GM12878 (cell line): ENCODE data around the gene ITGA7. TPM values are rescaled to one million over a fixed set of nuclear protein-coding genes. Genes with fewer than 3 reads are reported as not detected.
A peak's percentile ranks its signal among the peaks of the same experiment; 100 is the strongest.

Source experiments
- ATAC-seq: fragments of 200-7000 bp; cut with Tn5 transposase; 3 replicates; pipeline ENCODE4 v1.9.1; 2020; ENCODE audit warnings: mild to moderate bottlenecking, moderate library complexity
- BruUV-seq: library from RNA; stranded (reverse); fragments of 400-500 nt; replicated peaks from 2 replicates; lab custom pipeline; 2021; lab: Mats Ljungman, UMichigan
- CTCF ChIA-PET: fragments of 300-600 bp; sonication (Branson Sonifier 250); formaldehyde crosslinking; extraction: SDS; loops from one replicate; lab custom pipeline; 2021; ENCODE audit warnings: inconsistent platforms; lab: Yijun Ruan, JAX
- POLR2A ChIA-PET: fragments of 350-600 bp; formaldehyde crosslinking; extraction: SDS; loops from one replicate; lab custom pipeline; 2021; ENCODE audit warnings: inconsistent platforms; lab: Charles Lee
- RAD21 ChIA-PET: fragments of 300-600 bp; sonication (Branson Sonifier 250); formaldehyde crosslinking; loops from one replicate; lab custom pipeline; 2023; ENCODE audit warnings: antibody characterized with exemption; ENCODE audit not compliant: unreplicated experiment; lab: Charles Lee
- SMC1A ChIA-PET: fragments of 300-600 bp; sonication (Branson Sonifier 250); formaldehyde crosslinking; loops from one replicate; lab custom pipeline; 2023; ENCODE audit not compliant: unreplicated experiment, uncharacterized antibody; lab: Charles Lee
- DNase-seq: peaks from one replicate; pipeline ENCODE4 v3.0.0-alpha.2; 2011; ENCODE audit warnings: low read depth, low spot score
- FAIRE-seq: peaks from 3 replicates; lab custom pipeline; 2011; peaks lifted over from hg19 to GRCh38; lab: Jason Lieb, UNC
- H2AFZ ChIP-seq: 2 replicates; pipeline ENCODE4 v1.6.0; 2011; ENCODE audit warnings: low read depth, low read length, control low read depth; ENCODE audit not compliant: control insufficient read depth
- H3K27ac ChIP-seq: 2 replicates; pipeline ENCODE4 v1.5.1; 2011; ENCODE audit warnings: control low read depth; ENCODE audit not compliant: control insufficient read depth, insufficient read depth
- H3K27me3 ChIP-seq, 2 experiments: replicated peaks in 1 of 2; 2 replicates each; pipeline versions ENCODE4 v1.6.0 to v1.6.1; 2011; ENCODE audit warnings: low read length in 1 of 2; ENCODE audit not compliant: control insufficient read depth in 2 of 2, insufficient read depth in 2 of 2
- H3K36me3 ChIP-seq, 2 experiments: 2 replicates each; pipeline ENCODE4 v1.5.1; 2011; ENCODE audit warnings: low read length in 1 of 2; ENCODE audit not compliant: control insufficient read depth in 2 of 2, insufficient read depth in 2 of 2
- H3K4me1 ChIP-seq: 2 replicates; pipeline ENCODE4 v1.6.1; 2011; ENCODE audit warnings: mild to moderate bottlenecking, low read length, moderate library complexity, mixed read lengths; ENCODE audit not compliant: control insufficient read depth, insufficient read depth
- H3K4me2 ChIP-seq: 2 replicates; pipeline ENCODE4 v1.6.0; 2011; ENCODE audit warnings: control low read depth; ENCODE audit not compliant: control insufficient read depth, insufficient read depth
- H3K4me3 ChIP-seq: fragments of 200-600 bp; sonication (generic); 2 replicates; pipeline ENCODE4 v1.5.1; 2016
- H3K79me2 ChIP-seq: 2 replicates; pipeline ENCODE4 v1.6.0; 2011; ENCODE audit warnings: low read length; ENCODE audit not compliant: control insufficient read depth, insufficient read depth
- H3K9ac ChIP-seq: 2 replicates; pipeline ENCODE4 v1.8.0; 2011; ENCODE audit warnings: low read length, control low read depth, mixed read lengths; ENCODE audit not compliant: control insufficient read depth, insufficient read depth
- H3K9me3 ChIP-seq: replicated peaks from 3 replicates; pipeline ENCODE4 v1.5.1; 2011; ENCODE audit warnings: mild to moderate bottlenecking, low read length; ENCODE audit not compliant: control insufficient read depth, insufficient read depth
- H4K20me1 ChIP-seq: 2 replicates; pipeline ENCODE4 v1.6.0; 2011; ENCODE audit not compliant: control insufficient read depth, insufficient read depth
- KLF5 ChIP-seq: fragments of 450-650 bp; IDR thresholded peaks from 2 replicates; pipeline ENCODE4 v1.6.1; 2014; ENCODE audit warnings: mild to moderate bottlenecking; ENCODE audit not compliant: partially characterized antibody
- LARP7 ChIP-seq: fragments of 450-650 bp; IDR thresholded peaks from 2 replicates; pipeline ENCODE4 v1.6.1; 2017; ENCODE audit warnings: mild to moderate bottlenecking
- WGBS: methylation state at CpG from one replicate; pipeline ENCODE4 v1.1.6; 2016; ENCODE audit warnings: low lambda C conversion rate; ENCODE audit not compliant: insufficient replicate concordance, insufficient coverage; ENCODE audit errors: missing lambda C conversion rate; 5-methylcytosine and 5-hydroxymethylcytosine counted together
- in situ Hi-C: fragments of 300-500 bp; cut with MboI; formaldehyde crosslinking; loops from 9 replicates; pipeline ENCODE4 v1.14.3; 2018; ENCODE audit warnings: mixed read lengths
- intact Hi-C: fragments of 100-400 bp; cut with micrococcal nuclease; formaldehyde crosslinking; loops from one replicate; pipeline ENCODE4 v1.14.2; 2022; ENCODE audit not compliant: unreplicated experiment
- polyA plus RNA-seq, 11 experiments: library from polyadenylated mRNA; depleted of rRNA in 4 of 11; unstranded in 6 of 11; stranded (reverse) in 5 of 11; fragments of >200 nt; fragmentation: Nextera tagmentation in 4 of 11; fragmentation: Illumina TruSeq in 1 of 11; extraction: Ambion mirVana in 4 of 11; extraction: Trizol in 1 of 11; gene quantifications; 1 replicate in 1 of 11; 2 replicates in 10 of 11; pipeline versions ENCODE4 v1.2.1 to v1.2.3, GENCODE V29; 2011 to 2016; ENCODE audit warnings: inconsistent platforms in 2 of 11, missing spikeins in 2 of 11, low read depth in 1 of 11
- small RNA-seq: library from RNA; depleted of rRNA; stranded (forward); fragments of <200 nt; gene quantifications from one replicate; pipeline ENCODE3, GENCODE V24; 2014
- total RNA-seq, 4 experiments: library from RNA; depleted of rRNA in 3 of 4; stranded (reverse); fragments of >200 nt in 3 of 4; fragmentation: Illumina TruSeq in 1 of 4; extraction: Trizol in 1 of 4; gene quantifications; 2 replicates each; pipeline versions ENCODE4 v1.2.1 to v1.2.3, GENCODE V29; 2013 to 2021

ITGA7 gene
- total and polyA plus RNA-seq, 10 of the 15 experiments (the other 5 are each of a cell fraction or from before 2014, with no cell fraction given), result 0.18 to 5.1 (median 1.5) TPM

- Histone ChIP-seq H3K9me3 (no peaks in the 10 kb centered on the region), H3K27ac (no peak overlapping the region), H3K27me3 (no peaks in the 10 kb centered on the region; a peak in 1 of 4 replicates), H3K36me3 (no peaks in the 10 kb centered on the region), H2AFZ (no peak overlapping the region), H4K20me1 (no peaks in the 10 kb centered on the region)
- WGBS, result 38% methylated on average over 6 of the region's 6 CpGs
- CTCF ChIA-PET, result interaction anchor here (0.6 to 3.4 kb wide), 4 partner anchors 8 to 20 kb away, joined by 3 to 21 read pairs (median 6); no protein-coding TSS in a partner anchor
- POLR2A ChIA-PET, result no interaction called here
- TF ChIP-seq LARP7 (no peak), KLF5 (no peak)
- TF ChIP-seq, all 136 proteins: peak for 0
- H3K4me3 ChIP-seq, result no peak overlapping the region
- H3K4me2 ChIP-seq, result no peak overlapping the region
- H3K9ac ChIP-seq, result no peak overlapping the region
- no peaks in the 10 kb centered on the region for H3K4me1 ChIP-seq
- ChIA-PET SMC1A (interaction anchor here (0.7 to 1.5 kb wide), 2 partner anchors 8 to 23 kb away, joined by 3 read pairs; no protein-coding TSS in a partner anchor), RAD21 (no interaction called here)
- FAIRE-seq (no peak), DNase-seq (no peak), ATAC-seq (peak; percentile 66)
- intact Hi-C loops, result no loop called here
- in situ Hi-C loops, result no loop called here
- no TSS peak for BruUV-seq
- H3K79me2 ChIP-seq, result no peaks in the 10 kb centered on the region
These were observed 71.5 kb downstream of the ITGA7 start for GRCh38 chr12:55636116-55636655.

Small RNAs within 50 kb of the gene (small RNA-seq; reads per million reads assigned to genes)
- gene AC009779.1 (not detected), gene AC009779.5 (not detected), gene RF00017 (not detected)

Other genes starting within 250 kb of the ITGA7 start
Only the 7 nearest of the 15 such genes appear.
- not detected in 2 replicates for gene OR10P1, start 71.0 kb downstream of the ITGA7 start, total RNA-seq (2014; rRNA removed)
- gene OR10P1, start 71.0 kb downstream of the ITGA7 start, total RNA-seq (2014; rRNA removed; fragmentation: Illumina TruSeq; extraction: Trizol), result not detected in 2 replicates
- gene OR10P1, start 71.0 kb downstream of the ITGA7 start, total RNA-seq (2021), result not detected in 2 replicates
- not detected in 2 replicates for gene OR10P1, start 71.0 kb downstream of the ITGA7 start, polyA plus RNA-seq (2011; rRNA removed)
- gene OR10P1, start 71.0 kb downstream of the ITGA7 start, polyA plus RNA-seq (2014; fragmentation: Illumina TruSeq; extraction: Trizol), result not detected in 2 replicates
- not detected for gene OR10P1, start 71.0 kb downstream of the ITGA7 start, polyA plus RNA-seq (2014; fragmentation: Nextera tagmentation; extraction: Ambion mirVana)
- gene OR10P1, start 71.0 kb downstream of the ITGA7 start, polyA plus RNA-seq (2014; rRNA removed), result not detected in 2 replicates
- gene OR10P1, start 71.0 kb downstream of the ITGA7 start, polyA plus RNA-seq (2016; fragmentation: Nextera tagmentation; extraction: Ambion mirVana), result not detected
- gene BLOC1S1, start 8.1 kb upstream of the ITGA7 start, total RNA-seq (2014; rRNA removed), result 134 and 144 TPM in 2 replicates
- gene BLOC1S1, start 8.1 kb upstream of the ITGA7 start, total RNA-seq (2014; rRNA removed; fragmentation: Illumina TruSeq; extraction: Trizol), result 126 and 128 TPM in 2 replicates
- 131 and 141 TPM in 2 replicates for gene BLOC1S1, start 8.1 kb upstream of the ITGA7 start, total RNA-seq (2021)
- gene BLOC1S1, start 8.1 kb upstream of the ITGA7 start, polyA plus RNA-seq (2011; rRNA removed), result 102 and 156 TPM in 2 replicates
- gene BLOC1S1, start 8.1 kb upstream of the ITGA7 start, polyA plus RNA-seq (2014; fragmentation: Illumina TruSeq; extraction: Trizol), result 86.6 and 141 TPM in 2 replicates
- gene BLOC1S1, start 8.1 kb upstream of the ITGA7 start, polyA plus RNA-seq (2014; fragmentation: Nextera tagmentation; extraction: Ambion mirVana), result 100 to 1,000 TPM; 264 to 285 TPM
- gene BLOC1S1, start 8.1 kb upstream of the ITGA7 start, polyA plus RNA-seq (2014; rRNA removed), result 176 and 185 TPM in 2 replicates
- 100 to 1,000 TPM; 218 to 228 TPM for gene BLOC1S1, start 8.1 kb upstream of the ITGA7 start, polyA plus RNA-seq (2016; fragmentation: Nextera tagmentation; extraction: Ambion mirVana)
- gene RDH5, start 12.5 kb upstream of the ITGA7 start, total RNA-seq (2014; rRNA removed), result 6.4 and 8.2 TPM in 2 replicates
- 5.7 and 6.7 TPM in 2 replicates for gene RDH5, start 12.5 kb upstream of the ITGA7 start, total RNA-seq (2014; rRNA removed; fragmentation: Illumina TruSeq; extraction: Trizol)
- 5.8 and 8.4 TPM in 2 replicates for gene RDH5, start 12.5 kb upstream of the ITGA7 start, total RNA-seq (2021)
- 7.0 and 7.8 TPM in 2 replicates for gene RDH5, start 12.5 kb upstream of the ITGA7 start, polyA plus RNA-seq (2011; rRNA removed)
- 5.5 and 7.6 TPM in 2 replicates for gene RDH5, start 12.5 kb upstream of the ITGA7 start, polyA plus RNA-seq (2014; fragmentation: Illumina TruSeq; extraction: Trizol)
- gene RDH5, start 12.5 kb upstream of the ITGA7 start, polyA plus RNA-seq (2014; fragmentation: Nextera tagmentation; extraction: Ambion mirVana), result 1 to 10 TPM; 2.6 to 3.1 TPM
- 11.6 and 11.9 TPM in 2 replicates for gene RDH5, start 12.5 kb upstream of the ITGA7 start, polyA plus RNA-seq (2014; rRNA removed)
- 1 to 10 TPM; 5.8 to 7.1 TPM for gene RDH5, start 12.5 kb upstream of the ITGA7 start, polyA plus RNA-seq (2016; fragmentation: Nextera tagmentation; extraction: Ambion mirVana)
- 147 and 163 TPM in 2 replicates for gene CD63, start 21.1 kb upstream of the ITGA7 start, total RNA-seq (2014; rRNA removed)
- 165 and 171 TPM in 2 replicates for gene CD63, start 21.1 kb upstream of the ITGA7 start, total RNA-seq (2014; rRNA removed; fragmentation: Illumina TruSeq; extraction: Trizol)
- gene CD63, start 21.1 kb upstream of the ITGA7 start, total RNA-seq (2021), result 171 and 173 TPM in 2 replicates
- 157 and 182 TPM in 2 replicates for gene CD63, start 21.1 kb upstream of the ITGA7 start, polyA plus RNA-seq (2011; rRNA removed)
- gene CD63, start 21.1 kb upstream of the ITGA7 start, polyA plus RNA-seq (2014; fragmentation: Illumina TruSeq; extraction: Trizol), result 142 and 156 TPM in 2 replicates
- 100 to 1,000 TPM; 194 to 220 TPM for gene CD63, start 21.1 kb upstream of the ITGA7 start, polyA plus RNA-seq (2014; fragmentation: Nextera tagmentation; extraction: Ambion mirVana)
- gene CD63, start 21.1 kb upstream of the ITGA7 start, polyA plus RNA-seq (2014; rRNA removed), result 166 and 193 TPM in 2 replicates
- gene CD63, start 21.1 kb upstream of the ITGA7 start, polyA plus RNA-seq (2016; fragmentation: Nextera tagmentation; extraction: Ambion mirVana), result 100 to 1,000 TPM; 200 to 209 TPM
- gene GDF11, start 35.2 kb upstream of the ITGA7 start, total RNA-seq (2014; rRNA removed), result 3.1 and 5.2 TPM in 2 replicates
- 3.4 and 3.9 TPM in 2 replicates for gene GDF11, start 35.2 kb upstream of the ITGA7 start, total RNA-seq (2014; rRNA removed; fragmentation: Illumina TruSeq; extraction: Trizol)
- 15.2 and 15.4 TPM in 2 replicates for gene GDF11, start 35.2 kb upstream of the ITGA7 start, total RNA-seq (2021)
- gene GDF11, start 35.2 kb upstream of the ITGA7 start, polyA plus RNA-seq (2011; rRNA removed), result 3.7 and 5.8 TPM in 2 replicates
- 5.7 and 6.7 TPM in 2 replicates for gene GDF11, start 35.2 kb upstream of the ITGA7 start, polyA plus RNA-seq (2014; fragmentation: Illumina TruSeq; extraction: Trizol)
- gene GDF11, start 35.2 kb upstream of the ITGA7 start, polyA plus RNA-seq (2014; fragmentation: Nextera tagmentation; extraction: Ambion mirVana), result 1 to 10 TPM; 1.5 to 1.6 TPM
- 9.9 and 13.0 TPM in 2 replicates for gene GDF11, start 35.2 kb upstream of the ITGA7 start, polyA plus RNA-seq (2014; rRNA removed)
- gene GDF11, start 35.2 kb upstream of the ITGA7 start, polyA plus RNA-seq (2016; fragmentation: Nextera tagmentation; extraction: Ambion mirVana), result under 1 TPM; 0.83 to 0.87 TPM
- 79.9 and 105 TPM in 2 replicates for gene SARNP, start 109.8 kb upstream of the ITGA7 start, total RNA-seq (2014; rRNA removed)
- gene SARNP, start 109.8 kb upstream of the ITGA7 start, total RNA-seq (2014; rRNA removed; fragmentation: Illumina TruSeq; extraction: Trizol), result 168 and 173 TPM in 2 replicates
- 77.6 and 88.0 TPM in 2 replicates for gene SARNP, start 109.8 kb upstream of the ITGA7 start, total RNA-seq (2021)
- gene SARNP, start 109.8 kb upstream of the ITGA7 start, polyA plus RNA-seq (2011; rRNA removed), result 172 and 221 TPM in 2 replicates
- 222 and 297 TPM in 2 replicates for gene SARNP, start 109.8 kb upstream of the ITGA7 start, polyA plus RNA-seq (2014; fragmentation: Illumina TruSeq; extraction: Trizol)
- 100 to 1,000 TPM; 419 to 445 TPM for gene SARNP, start 109.8 kb upstream of the ITGA7 start, polyA plus RNA-seq (2014; fragmentation: Nextera tagmentation; extraction: Ambion mirVana)
- gene SARNP, start 109.8 kb upstream of the ITGA7 start, polyA plus RNA-seq (2014; rRNA removed), result 113 and 170 TPM in 2 replicates
- 100 to 1,000 TPM; 204 to 205 TPM for gene SARNP, start 109.8 kb upstream of the ITGA7 start, polyA plus RNA-seq (2016; fragmentation: Nextera tagmentation; extraction: Ambion mirVana)
- 26.0 and 33.5 TPM in 2 replicates for gene ORMDL2, start 110.1 kb upstream of the ITGA7 start, total RNA-seq (2014; rRNA removed)
- 24.2 and 29.1 TPM in 2 replicates for gene ORMDL2, start 110.1 kb upstream of the ITGA7 start, total RNA-seq (2014; rRNA removed; fragmentation: Illumina TruSeq; extraction: Trizol)
- gene ORMDL2, start 110.1 kb upstream of the ITGA7 start, total RNA-seq (2021), result 33.7 and 37.6 TPM in 2 replicates
- 13.8 and 15.0 TPM in 2 replicates for gene ORMDL2, start 110.1 kb upstream of the ITGA7 start, polyA plus RNA-seq (2011; rRNA removed)
- 34.1 and 44.2 TPM in 2 replicates for gene ORMDL2, start 110.1 kb upstream of the ITGA7 start, polyA plus RNA-seq (2014; fragmentation: Illumina TruSeq; extraction: Trizol)
- 100 to 1,000 TPM; 123 to 135 TPM for gene ORMDL2, start 110.1 kb upstream of the ITGA7 start, polyA plus RNA-seq (2014; fragmentation: Nextera tagmentation; extraction: Ambion mirVana)
- 24.3 and 27.5 TPM in 2 replicates for gene ORMDL2, start 110.1 kb upstream of the ITGA7 start, polyA plus RNA-seq (2014; rRNA removed)
- gene ORMDL2, start 110.1 kb upstream of the ITGA7 start, polyA plus RNA-seq (2016; fragmentation: Nextera tagmentation; extraction: Ambion mirVana), result 10 to 100 TPM; 86.9 to 96.0 TPM